WTC11 (cell line): ENCODE data around the gene SLC25A10. TPM values are rescaled to one million over a fixed set of nuclear protein-coding genes. Genes with fewer than 3 reads are reported as not detected.
A peak's percentile ranks its signal among the peaks of the same experiment; 100 is the strongest.

Source experiments
- ATAC-seq: fragments of 200-7000 bp; cut with Tn5 transposase; 2 replicates; pipeline ENCODE4 v1.10.0; 2021; ENCODE audit warnings: mild to moderate bottlenecking, moderate library complexity
- CTCF ChIA-PET: fragments of 300-600 bp; sonication (Branson Sonifier 250); formaldehyde crosslinking; loops from one replicate; lab custom pipeline; 2021; ENCODE audit warnings: antibody characterized with exemption; lab: Charles Lee
- POLR2A ChIA-PET: fragments of 350-600 bp; sonication (Branson Sonifier 250); formaldehyde crosslinking; loops from one replicate; lab custom pipeline; 2021; ENCODE audit warnings: antibody characterized with exemption; lab: Charles Lee
- DNase-seq: peaks from one replicate; pipeline ENCODE4 v3.0.0; 2021; ENCODE audit warnings: low spot score
- H3K27ac Mint-ChIP-seq: 2 replicates; pipeline ENCODE4 v1.8.0; 2021; ENCODE audit warnings: mixed read lengths
- H3K27me3 Mint-ChIP-seq: 2 replicates; pipeline ENCODE4 v1.8.0; 2021; ENCODE audit warnings: low read depth, mild to moderate bottlenecking, moderate library complexity, mixed read lengths
- H3K36me3 Mint-ChIP-seq: 2 replicates; pipeline ENCODE4 v1.8.0; 2021; ENCODE audit warnings: mixed read lengths
- H3K4me1 Mint-ChIP-seq: 2 replicates; pipeline ENCODE4 v1.8.0; 2022; ENCODE audit warnings: mixed read lengths
- H3K4me3 Mint-ChIP-seq: 2 replicates; pipeline ENCODE4 v1.8.0; 2021; ENCODE audit warnings: mild to moderate bottlenecking, moderate library complexity, mixed read lengths
- H3K9me3 Mint-ChIP-seq: 2 replicates; pipeline ENCODE4 v1.8.0; 2021; ENCODE audit warnings: mixed read lengths
- AR ChIP-seq: fragments of 250-450 bp; sonication (Bioruptor Pico); IDR thresholded peaks from 2 replicates; pipeline ENCODE4 v1.9.0; 2021; ENCODE audit warnings: mild to moderate bottlenecking
- CBFB ChIP-seq: sonication (generic); formaldehyde crosslinking; IDR thresholded peaks from 2 replicates; pipeline ENCODE4 v1.8.1; 2022; ENCODE audit warnings: mild to moderate bottlenecking, low read depth, missing genetic modification reagents
- CREB1 ChIP-seq: sonication (generic); formaldehyde crosslinking; IDR thresholded peaks from 2 replicates; pipeline ENCODE4 v1.8.0; 2023; ENCODE audit warnings: mild to moderate bottlenecking, missing genetic modification reagents
- CREM ChIP-seq: sonication (generic); formaldehyde crosslinking; IDR thresholded peaks from 2 replicates; pipeline ENCODE4 v1.8.1; 2022; ENCODE audit warnings: mild to moderate bottlenecking, missing genetic modification reagents, moderate library complexity
- ELF4 ChIP-seq: sonication (generic); formaldehyde crosslinking; IDR thresholded peaks from 2 replicates; pipeline ENCODE4 v1.8.1; 2022; ENCODE audit warnings: low read depth, mild to moderate bottlenecking, moderate library complexity, missing genetic modification reagents
- ESRRA ChIP-seq: sonication (generic); formaldehyde crosslinking; IDR thresholded peaks from 2 replicates; pipeline ENCODE4 v1.8.1; 2022; ENCODE audit warnings: mild to moderate bottlenecking, missing genetic modification reagents, borderline replicate concordance
- GTF2I ChIP-seq: fragments of 250-450 bp; sonication (Bioruptor Pico); conservative IDR thresholded peaks from 2 replicates; pipeline ENCODE4 v1.4.0; 2021; ENCODE audit warnings: mild to moderate bottlenecking
- HMGA2 ChIP-seq: fragments of 250-450 bp; sonication (Bioruptor Pico); IDR thresholded peaks from 2 replicates; pipeline ENCODE4 v1.4.0; 2021; ENCODE audit warnings: mild to moderate bottlenecking, moderate library complexity
- HMGXB4 ChIP-seq: sonication (generic); formaldehyde crosslinking; IDR thresholded peaks from 2 replicates; pipeline ENCODE4 v1.8.1; 2023; ENCODE audit warnings: mild to moderate bottlenecking, moderate library complexity, missing genetic modification reagents
- KAT7 ChIP-seq: sonication (generic); formaldehyde crosslinking; IDR thresholded peaks from 2 replicates; pipeline ENCODE4 v1.8.1; 2023; ENCODE audit warnings: missing genetic modification reagents, mild to moderate bottlenecking, borderline replicate concordance
- MAX ChIP-seq: sonication (generic); formaldehyde crosslinking; IDR thresholded peaks from 2 replicates; pipeline ENCODE4 v1.8.0; 2022; ENCODE audit warnings: mild to moderate bottlenecking, missing genetic modification reagents
- NFE2L1 ChIP-seq: sonication (generic); formaldehyde crosslinking; IDR thresholded peaks from 2 replicates; pipeline ENCODE4 v1.8.1; 2023; ENCODE audit warnings: missing genetic modification reagents
- NFYB ChIP-seq: sonication (generic); formaldehyde crosslinking; conservative IDR thresholded peaks from 2 replicates; pipeline ENCODE4 v1.8.0; 2022; ENCODE audit warnings: low read depth, missing genetic modification reagents
- NR3C1 ChIP-seq: sonication (generic); formaldehyde crosslinking; conservative IDR thresholded peaks from 2 replicates; pipeline ENCODE4 v1.8.1; 2023; ENCODE audit warnings: low read depth, mild to moderate bottlenecking, missing genetic modification reagents
- OVOL2 ChIP-seq: fragments of 250-450 bp; sonication (Bioruptor Pico); IDR thresholded peaks from 2 replicates; pipeline ENCODE4 v1.9.0; 2021; ENCODE audit warnings: mild to moderate bottlenecking, borderline replicate concordance
- PRDM15 ChIP-seq: sonication (generic); formaldehyde crosslinking; IDR thresholded peaks from 2 replicates; pipeline ENCODE4 v1.8.0; 2022; ENCODE audit warnings: missing genetic modification reagents
- RELA ChIP-seq: sonication (generic); formaldehyde crosslinking; IDR thresholded peaks from 2 replicates; pipeline ENCODE4 v1.8.1; 2022; ENCODE audit warnings: missing genetic modification reagents, mild to moderate bottlenecking, borderline replicate concordance
- SMAD3 ChIP-seq: sonication (generic); formaldehyde crosslinking; IDR thresholded peaks from 2 replicates; pipeline ENCODE4 v1.8.0; 2022; ENCODE audit warnings: missing genetic modification reagents, mild to moderate bottlenecking, borderline replicate concordance
- SP1 ChIP-seq: sonication (generic); formaldehyde crosslinking; conservative IDR thresholded peaks from 2 replicates; pipeline ENCODE4 v1.8.1; 2022; ENCODE audit warnings: missing genetic modification reagents
- TCF7 ChIP-seq: sonication (generic); formaldehyde crosslinking; IDR thresholded peaks from 2 replicates; pipeline ENCODE4 v1.8.0; 2022; ENCODE audit warnings: mild to moderate bottlenecking, low read depth, missing genetic modification reagents, moderate library complexity
- TP53 ChIP-seq: sonication (generic); formaldehyde crosslinking; IDR thresholded peaks from 2 replicates; pipeline ENCODE4 v1.8.1; 2023; ENCODE audit warnings: mild to moderate bottlenecking, missing genetic modification reagents
- USF2 ChIP-seq: sonication (generic); formaldehyde crosslinking; IDR thresholded peaks from 2 replicates; pipeline ENCODE4 v1.8.1; 2023; ENCODE audit warnings: mild to moderate bottlenecking, missing genetic modification reagents, moderate library complexity
- ZNF121 ChIP-seq: sonication (generic); formaldehyde crosslinking; IDR thresholded peaks from 2 replicates; pipeline ENCODE4 v1.8.0; 2023; ENCODE audit warnings: missing genetic modification reagents
- ZNF281 ChIP-seq: sonication (generic); formaldehyde crosslinking; IDR thresholded peaks from 2 replicates; pipeline ENCODE4 v1.8.0; 2023; ENCODE audit warnings: mild to moderate bottlenecking, missing genetic modification reagents
- ZNF423 ChIP-seq: fragments of 250-450 bp; sonication (Bioruptor Pico); IDR thresholded peaks from 2 replicates; pipeline ENCODE4 v2.1.2; 2022; ENCODE audit warnings: mild to moderate bottlenecking, moderate library complexity
- total RNA-seq: library from RNA; stranded (reverse); gene quantifications from 3 replicates; pipeline ENCODE4 v1.2.3, GENCODE V29; 2021

SLC25A10 gene
- total RNA-seq, 1 experiment from 2014 or later: 38.7 TPM

- TF ChIP-seq RELA (0 out of 2 replicates have a peak, but pooled peaks have one; percentile 55), CREB1 (CRISPR knock-in tag) (no peak), ESRRA (CRISPR knock-in tag) (no peak), CBFB (CRISPR knock-in tag) (0 out of 2 replicates have a peak, but pooled peaks have one; percentile 0), NR3C1 (no peak), AR (CRISPR knock-in tag) (no peak), ZNF423 (CRISPR knock-in tag) (no peak), NFYB (CRISPR knock-in tag) (no peak), KAT7 (CRISPR knock-in tag) (no peak), ZNF281 (CRISPR knock-in tag) (no peak), MAX (CRISPR knock-in tag) (0 out of 2 replicates have a peak, but pooled peaks have one; percentile 2), HMGA2 (CRISPR knock-in tag) (no peak), SP1 (CRISPR knock-in tag) (no peak), PRDM15 (CRISPR knock-in tag) (no peak), HMGXB4 (CRISPR knock-in tag) (peak; percentile 46; the same call in 1 of the 2 replicates), SMAD3 (CRISPR knock-in tag) (no peak), CREM (CRISPR knock-in tag) (no peak), USF2 (CRISPR knock-in tag) (no peak), NFE2L1 (CRISPR knock-in tag) (no peak), TCF7 (CRISPR knock-in tag) (no peak), ZNF121 (no peak), TP53 (CRISPR knock-in tag) (no peak), ELF4 (CRISPR knock-in tag) (no peak), GTF2I (CRISPR knock-in tag) (no peak), OVOL2 (CRISPR knock-in tag) (no peak)
- Mint-ChIP-seq H3K27ac (peak overlapping the region; percentile 83), H3K27me3 (peaks cover 2% of the 10 kb centered on the region; the same call in 1 of the 2 replicates), H3K36me3 (no peaks in the 10 kb centered on the region; the same call in 1 of the 2 replicates), H3K9me3 (no peaks in the 10 kb centered on the region), H3K4me3 (peak overlapping the region; percentile 92), H3K4me1 (peaks cover 24% of the 10 kb centered on the region)
- POLR2A ChIA-PET: interaction anchor here (1.4 to 2.3 kb wide), 2 partner anchors 9 to 10 kb away, joined by 3 to 11 read pairs; partner anchors contain the start of gene MRPL12
- CTCF ChIA-PET: interaction anchor here (0.5 to 1.4 kb wide), 5 partner anchors 10 to 194 kb away, joined by 3 to 5 read pairs (median 4); partner anchors contain the start of gene MRPL12
- DNase-seq (no peak), ATAC-seq (peak; percentile 2)
These were observed 452 bp downstream of the SLC25A10 start for GRCh38 chr17:81712468-81713003.
